Measurements from ENCODE around the gene CTNNA3. TPM values are rescaled to one million over a fixed set of nuclear protein-coding genes. Genes with fewer than 3 reads are reported as not detected.
A peak's percentile ranks its signal among the peaks of the same experiment; 100 is the strongest.

Gene CTNNA3
- total and polyA plus RNA-seq, 2 of the 4 experiments (the other 2 are of a cell fraction), result 0.19 to 0.90 TPM

DNA sequence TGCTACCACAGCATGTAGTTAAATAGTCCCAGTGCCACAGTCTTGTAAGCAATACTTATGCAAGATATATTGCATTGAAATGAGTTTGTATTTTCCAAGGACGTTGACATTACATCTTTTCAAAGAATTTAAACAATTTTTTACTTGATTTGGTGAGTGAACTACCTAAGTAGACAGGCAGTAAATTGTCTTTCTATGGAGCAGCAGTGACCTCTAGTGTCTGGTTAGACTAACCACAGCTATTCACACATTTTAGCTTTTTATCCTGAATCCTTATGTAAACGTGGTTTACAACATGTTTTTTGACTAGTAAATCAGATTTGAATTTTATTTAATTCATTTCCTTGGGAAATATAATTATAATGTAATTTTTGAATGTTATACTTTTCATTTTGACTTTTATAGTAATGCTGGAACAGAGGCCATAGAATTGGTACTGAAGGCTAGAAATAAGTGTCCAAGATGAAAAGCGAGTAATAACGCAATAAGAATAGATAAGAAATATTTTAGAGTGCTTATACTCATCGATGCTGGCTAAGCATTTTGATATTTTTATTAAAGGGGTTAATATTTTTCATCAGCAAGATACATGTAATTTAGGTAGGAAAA is 764.6 kb downstream of the CTNNA3 start:
- Histone ChIP-seq H2AFZ (replicated peaks; ENCODE audit: low read length, poor library complexity) (no peak overlapping the region), H4K5ac (ENCODE audit: low read depth, low read length) (no peak overlapping the region), H3K27me3 (ENCODE audit: control insufficient read depth, insufficient read depth, low read length) (peaks cover 13% of the 10 kb centered on the region), H2AK5ac (ENCODE audit: low read depth, low read length) (no peak overlapping the region), H3K9ac (ENCODE audit: low read depth, low read length) (no peak overlapping the region), H2BK5ac (ENCODE audit: low read depth, low read length, poor library complexity, severe bottlenecking) (no peak overlapping the region), H3K23ac (ENCODE audit: low read depth, low read length) (no peak overlapping the region), H3K4ac (ENCODE audit: low read depth, low read length) (no peak overlapping the region), H2AK9ac (replicated peaks; ENCODE audit: low read depth, low read length, poor library complexity) (no peak overlapping the region), H3K36me3 (ENCODE audit: control insufficient read depth, insufficient read depth, low read length) (no peaks in the 10 kb centered on the region), H3K27ac (ENCODE audit: insufficient read depth, low read length) (no peak overlapping the region), H2BK120ac (ENCODE audit: low read depth, low read length) (no peak overlapping the region), H4K20me1 (ENCODE audit: insufficient read depth, low read length) (no peaks in the 10 kb centered on the region), H4K91ac (ENCODE audit: insufficient read depth, low read depth, low read length) (no peak overlapping the region), H2BK15ac (ENCODE audit: low read depth, low read length) (no peak overlapping the region), H2BK20ac (ENCODE audit: low read depth, low read length) (no peak overlapping the region), H4K8ac (ENCODE audit: low read depth in 2 of 2, low read length in 2 of 2) (no peak overlapping the region), H3K9me3 (ENCODE audit: control insufficient read depth, insufficient read depth, low read length) (no peaks in the 10 kb centered on the region), H3K14ac (replicated peaks; ENCODE audit: low read depth, low read length) (no peak overlapping the region), H3K4me1 (ENCODE audit: control insufficient read depth, insufficient read depth, low read length) (no peaks in the 10 kb centered on the region), H3K9me1 (ENCODE audit: insufficient read depth, low read length) (no peaks in the 10 kb centered on the region), H3K56ac (ENCODE audit: extremely low read depth, insufficient read depth, low read length) (no peak overlapping the region), H3K18ac (ENCODE audit: low read depth, low read length) (no peak overlapping the region), H3K79me1 (ENCODE audit: low read depth in 1 of 2, low read length in 2 of 2) (no peaks in the 10 kb centered on the region), H3K4me2 (ENCODE audit: low read depth, low read length) (no peak overlapping the region), H3K4me3 (ENCODE audit: insufficient read depth, low read depth, low read length) (no peak overlapping the region)
- intact Hi-C loops (cut with micrococcal nuclease), result loop anchor here (1.0 to 2.0 kb wide), 4 partner anchors 345 to 847 kb away; no protein-coding TSS in a partner anchor
- ATAC-seq (ENCODE audit: low read depth), result peak; percentile 92
- no TSS peak for BruUV-seq (replicated peaks)
- no CpG with 5 or more reads among the region's 5 CpGs for WGBS, 2 experiments (ENCODE audit: extremely low coverage in 2 of 2, insufficient read length in 1 of 2)
- in situ Hi-C loops (cut with MboI; ENCODE audit: low sequenced_read_pairs), result loop anchor here (25.0 kb wide), 1 partner anchor 581 kb away; no protein-coding TSS in a partner anchor
- peak; percentile 77 for DNase-seq
- POLR2A ChIA-PET (ENCODE audit: unreplicated experiment), result no interaction called here
- dilution Hi-C loops (cut with HindIII; ENCODE audit: low sequenced_read_pairs, unreplicated experiment), result no loop called here
- CTCF ChIA-PET, result interaction anchor here (0.6 to 1.0 kb wide), 3 partner anchors 28 to 590 kb away, joined by 3 read pairs; no protein-coding TSS in a partner anchor
- TF ChIP-seq RCOR1 (IDR thresholded peaks at IDR 0.05; ENCODE audit: insufficient replicate concordance, low read length) (no peak), RAD21 (IDR thresholded peaks at IDR 0.05; ENCODE audit: low read length) (peak; percentile 91), SMC3 (IDR thresholded peaks at IDR 0.05; ENCODE audit: low read depth, low read length) (peak; percentile 80)
- TF ChIP-seq, protein P1, sequence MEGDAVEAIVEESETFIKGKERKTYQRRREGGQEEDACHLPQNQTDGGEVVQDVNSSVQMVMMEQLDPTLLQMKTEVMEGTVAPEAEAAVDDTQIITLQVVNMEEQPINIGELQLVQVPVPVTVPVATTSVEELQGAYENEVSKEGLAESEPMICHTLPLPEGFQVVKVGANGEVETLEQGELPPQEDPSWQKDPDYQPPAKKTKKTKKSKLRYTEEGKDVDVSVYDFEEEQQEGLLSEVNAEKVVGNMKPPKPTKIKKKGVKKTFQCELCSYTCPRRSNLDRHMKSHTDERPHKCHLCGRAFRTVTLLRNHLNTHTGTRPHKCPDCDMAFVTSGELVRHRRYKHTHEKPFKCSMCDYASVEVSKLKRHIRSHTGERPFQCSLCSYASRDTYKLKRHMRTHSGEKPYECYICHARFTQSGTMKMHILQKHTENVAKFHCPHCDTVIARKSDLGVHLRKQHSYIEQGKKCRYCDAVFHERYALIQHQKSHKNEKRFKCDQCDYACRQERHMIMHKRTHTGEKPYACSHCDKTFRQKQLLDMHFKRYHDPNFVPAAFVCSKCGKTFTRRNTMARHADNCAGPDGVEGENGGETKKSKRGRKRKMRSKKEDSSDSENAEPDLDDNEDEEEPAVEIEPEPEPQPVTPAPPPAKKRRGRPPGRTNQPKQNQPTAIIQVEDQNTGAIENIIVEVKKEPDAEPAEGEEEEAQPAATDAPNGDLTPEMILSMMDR (conservative IDR thresholded peaks at IDR 0.05; ENCODE audit: low read depth, low read length), result peak; percentile 86
